Vagina (tissue), 2 donors: Measurements from ENCODE around the gene ANAPC1.
"Not testable (repeated sequence)": the region's sequence is repeated elsewhere in the genome, so short reads cannot be mapped to it uniquely, and the experiment has no call there.

Source experiments
- POLR2A ChIP-seq, 2 donors: fragments of 450-650 bp; IDR thresholded peaks; one replicate each; pipeline ENCODE4 v1.6.1; 2017; ENCODE audit warnings: antibody characterized with exemption in 2 of 2, mild to moderate bottlenecking in 2 of 2, moderate library complexity in 2 of 2
- POLR2AphosphoS5 ChIP-seq, 2 donors: sonication (generic); formaldehyde crosslinking; IDR thresholded peaks; one replicate each; pipeline ENCODE4 v1.9.0; 2017; ENCODE audit warnings: antibody characterized with exemption in 2 of 2, mild to moderate bottlenecking in 2 of 2, low read depth in 1 of 2; ENCODE audit not compliant: insufficient read depth in 1 of 2
- TF ChIP-seq, protein P1 (sequence below), 3 experiments: fragments of 450-650 bp in 2 of 3; fragments of 200-600 bp in 1 of 3; sonication (generic) in 1 of 3; IDR thresholded peaks; one replicate each; pipeline ENCODE4 v1.5.1; 2017 to 2019; ENCODE audit warnings: antibody characterized with exemption in 3 of 3, mild to moderate bottlenecking in 2 of 3, moderate library complexity in 2 of 3

DNA sequence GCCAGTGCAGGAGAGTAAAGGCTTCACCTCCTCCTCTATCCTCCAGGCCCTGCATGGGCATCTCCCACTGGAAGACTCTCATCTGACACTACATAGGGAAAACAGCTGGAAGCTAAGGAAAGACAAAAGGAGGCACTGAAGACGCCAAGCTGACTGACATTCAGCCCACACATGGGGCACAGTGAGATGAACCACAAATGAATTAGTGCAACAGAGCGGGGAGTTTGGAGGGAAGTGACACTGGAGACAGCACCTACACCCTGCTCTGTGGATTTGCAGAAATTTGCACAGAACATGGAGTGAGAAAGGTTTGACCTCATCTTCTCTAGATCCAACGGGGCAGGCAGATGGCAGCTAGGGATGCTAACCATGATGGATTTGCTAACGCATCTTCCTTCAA is 119.8 kb downstream of the ANAPC1 start:
- not testable (repeated sequence) for TF ChIP-seq POLR2AphosphoS5 (IDR thresholded peaks at IDR 0.05; ENCODE audit: insufficient read depth in 1 of 2, low read depth in 1 of 2); POLR2A (IDR thresholded peaks at IDR 0.05)
- TF ChIP-seq, protein P1, sequence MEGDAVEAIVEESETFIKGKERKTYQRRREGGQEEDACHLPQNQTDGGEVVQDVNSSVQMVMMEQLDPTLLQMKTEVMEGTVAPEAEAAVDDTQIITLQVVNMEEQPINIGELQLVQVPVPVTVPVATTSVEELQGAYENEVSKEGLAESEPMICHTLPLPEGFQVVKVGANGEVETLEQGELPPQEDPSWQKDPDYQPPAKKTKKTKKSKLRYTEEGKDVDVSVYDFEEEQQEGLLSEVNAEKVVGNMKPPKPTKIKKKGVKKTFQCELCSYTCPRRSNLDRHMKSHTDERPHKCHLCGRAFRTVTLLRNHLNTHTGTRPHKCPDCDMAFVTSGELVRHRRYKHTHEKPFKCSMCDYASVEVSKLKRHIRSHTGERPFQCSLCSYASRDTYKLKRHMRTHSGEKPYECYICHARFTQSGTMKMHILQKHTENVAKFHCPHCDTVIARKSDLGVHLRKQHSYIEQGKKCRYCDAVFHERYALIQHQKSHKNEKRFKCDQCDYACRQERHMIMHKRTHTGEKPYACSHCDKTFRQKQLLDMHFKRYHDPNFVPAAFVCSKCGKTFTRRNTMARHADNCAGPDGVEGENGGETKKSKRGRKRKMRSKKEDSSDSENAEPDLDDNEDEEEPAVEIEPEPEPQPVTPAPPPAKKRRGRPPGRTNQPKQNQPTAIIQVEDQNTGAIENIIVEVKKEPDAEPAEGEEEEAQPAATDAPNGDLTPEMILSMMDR (IDR thresholded peaks at IDR 0.05) = not testable (repeated sequence)
